ENCODE data around the gene FAM13C.

DNA sequence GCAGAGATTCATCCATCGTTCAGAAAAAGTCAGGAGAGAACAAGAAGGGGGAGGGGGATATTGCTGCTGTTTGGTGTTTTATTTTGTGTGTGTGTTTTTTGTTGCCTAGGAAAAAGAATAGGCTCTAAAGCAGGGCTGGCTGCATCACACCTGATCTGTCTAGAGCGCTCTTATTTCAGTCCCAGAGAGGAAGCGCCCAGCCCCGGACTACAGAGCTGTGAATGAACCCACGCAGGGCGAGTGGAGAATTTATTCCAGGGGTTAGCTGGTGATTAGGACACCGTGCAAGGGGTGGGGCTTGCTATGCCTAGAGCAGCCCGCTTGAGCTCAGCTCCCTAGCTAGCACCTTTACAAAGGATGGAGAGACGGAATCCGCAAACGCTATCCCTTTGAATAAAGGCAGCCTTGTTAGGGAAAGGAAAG, 621 bp upstream of the FAM13C start:
- TF ChIP-seq, protein P1, sequence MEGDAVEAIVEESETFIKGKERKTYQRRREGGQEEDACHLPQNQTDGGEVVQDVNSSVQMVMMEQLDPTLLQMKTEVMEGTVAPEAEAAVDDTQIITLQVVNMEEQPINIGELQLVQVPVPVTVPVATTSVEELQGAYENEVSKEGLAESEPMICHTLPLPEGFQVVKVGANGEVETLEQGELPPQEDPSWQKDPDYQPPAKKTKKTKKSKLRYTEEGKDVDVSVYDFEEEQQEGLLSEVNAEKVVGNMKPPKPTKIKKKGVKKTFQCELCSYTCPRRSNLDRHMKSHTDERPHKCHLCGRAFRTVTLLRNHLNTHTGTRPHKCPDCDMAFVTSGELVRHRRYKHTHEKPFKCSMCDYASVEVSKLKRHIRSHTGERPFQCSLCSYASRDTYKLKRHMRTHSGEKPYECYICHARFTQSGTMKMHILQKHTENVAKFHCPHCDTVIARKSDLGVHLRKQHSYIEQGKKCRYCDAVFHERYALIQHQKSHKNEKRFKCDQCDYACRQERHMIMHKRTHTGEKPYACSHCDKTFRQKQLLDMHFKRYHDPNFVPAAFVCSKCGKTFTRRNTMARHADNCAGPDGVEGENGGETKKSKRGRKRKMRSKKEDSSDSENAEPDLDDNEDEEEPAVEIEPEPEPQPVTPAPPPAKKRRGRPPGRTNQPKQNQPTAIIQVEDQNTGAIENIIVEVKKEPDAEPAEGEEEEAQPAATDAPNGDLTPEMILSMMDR (IDR thresholded peaks at IDR 0.05), result no peak
- no peak for TF ChIP-seq POLR2A (IDR thresholded peaks at IDR 0.05)
